ENCODE results near the gene ARF1.

The ARF1 gene

DNA sequence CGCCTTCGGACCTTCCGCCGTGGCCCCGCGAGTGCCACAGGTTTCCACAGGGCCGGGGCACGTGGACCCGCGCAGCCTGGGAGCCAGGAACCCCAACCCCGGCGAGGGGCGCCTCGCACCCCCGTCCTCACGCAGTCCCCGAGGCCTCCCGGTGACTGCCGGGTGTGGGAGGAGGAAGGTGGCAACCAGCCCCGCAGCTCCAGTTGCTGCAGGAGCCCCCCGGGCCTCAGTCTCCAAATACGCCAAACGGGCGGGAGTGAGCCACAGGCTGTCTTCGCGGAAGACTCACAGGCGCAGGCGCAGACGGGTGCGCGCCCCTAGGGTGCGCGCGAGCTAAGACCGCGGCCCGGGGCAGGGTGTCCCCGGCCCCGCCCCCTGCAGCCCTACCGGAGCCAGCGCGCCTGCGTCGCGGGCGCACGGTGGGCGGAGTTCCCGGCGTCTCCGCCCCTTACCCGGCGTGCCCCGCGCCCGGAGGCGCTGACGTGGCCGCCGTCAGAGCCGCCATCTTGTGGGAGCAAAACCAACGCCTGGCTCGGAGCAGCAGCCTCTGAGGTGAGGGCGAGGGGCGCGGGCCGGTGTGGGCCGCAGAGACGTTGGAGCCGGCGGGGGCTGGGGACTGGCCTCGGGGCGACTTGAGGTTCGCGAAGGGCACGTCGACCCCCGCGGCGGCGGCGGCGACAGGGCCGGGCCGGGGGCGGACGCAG, at the start of gene ARF1:
Gene ARF1 (plus strand): TSS at position 495 of the 704 bp plus-strand sequence. CDS start 14,407 bp downstream, outside the sequence.
- ATAC-seq (peak; percentile 89), DNase-seq (peak; percentile 92 to 94)
- peak within 1 kb of the TSS; percentile 92 to 95 for H3K4me3 Mint-ChIP-seq
- peak within 1 kb of the TSS; percentile 97 to 99 for H3K27ac Mint-ChIP-seq
- no peaks in the 10 kb centered on the region for H3K9me3 Mint-ChIP-seq
- H3K4me1 Mint-ChIP-seq, result peaks cover 78% of the 10 kb centered on the region
- H3K27me3 Mint-ChIP-seq, result no peaks in the 10 kb centered on the region

DNA sequence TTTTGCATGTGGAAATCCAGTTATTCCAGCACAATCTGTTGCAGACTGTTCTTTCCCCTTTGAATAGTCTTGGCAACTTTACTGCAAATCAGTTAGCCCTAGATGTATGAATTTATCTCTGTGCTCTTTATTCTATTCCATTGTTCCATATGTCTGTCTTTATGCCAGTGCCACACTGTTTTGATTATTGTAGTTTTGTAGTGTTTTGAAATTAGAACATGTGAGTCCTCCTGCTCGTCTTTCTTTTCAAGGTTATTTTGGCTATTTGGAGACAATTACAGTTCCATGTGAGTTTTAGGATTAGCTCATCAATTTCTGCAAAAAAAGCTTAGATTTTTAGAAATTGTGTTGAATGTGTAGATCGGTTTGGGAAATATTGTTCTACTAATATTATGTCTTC, 49.1 kb upstream of the ARF1 start:
- no peak for DNase-seq
- Mint-ChIP-seq H3K4me1 (no peaks in the 10 kb centered on the region), H3K4me3 (no peak overlapping the region), H3K27ac (no peak overlapping the region), H3K27me3 (peaks cover 62% of the 10 kb centered on the region), H3K9me3 (peaks cover 0 to 5% of the 10 kb centered on the region in 2 donors)
- ATAC-seq, result no peak

DNA sequence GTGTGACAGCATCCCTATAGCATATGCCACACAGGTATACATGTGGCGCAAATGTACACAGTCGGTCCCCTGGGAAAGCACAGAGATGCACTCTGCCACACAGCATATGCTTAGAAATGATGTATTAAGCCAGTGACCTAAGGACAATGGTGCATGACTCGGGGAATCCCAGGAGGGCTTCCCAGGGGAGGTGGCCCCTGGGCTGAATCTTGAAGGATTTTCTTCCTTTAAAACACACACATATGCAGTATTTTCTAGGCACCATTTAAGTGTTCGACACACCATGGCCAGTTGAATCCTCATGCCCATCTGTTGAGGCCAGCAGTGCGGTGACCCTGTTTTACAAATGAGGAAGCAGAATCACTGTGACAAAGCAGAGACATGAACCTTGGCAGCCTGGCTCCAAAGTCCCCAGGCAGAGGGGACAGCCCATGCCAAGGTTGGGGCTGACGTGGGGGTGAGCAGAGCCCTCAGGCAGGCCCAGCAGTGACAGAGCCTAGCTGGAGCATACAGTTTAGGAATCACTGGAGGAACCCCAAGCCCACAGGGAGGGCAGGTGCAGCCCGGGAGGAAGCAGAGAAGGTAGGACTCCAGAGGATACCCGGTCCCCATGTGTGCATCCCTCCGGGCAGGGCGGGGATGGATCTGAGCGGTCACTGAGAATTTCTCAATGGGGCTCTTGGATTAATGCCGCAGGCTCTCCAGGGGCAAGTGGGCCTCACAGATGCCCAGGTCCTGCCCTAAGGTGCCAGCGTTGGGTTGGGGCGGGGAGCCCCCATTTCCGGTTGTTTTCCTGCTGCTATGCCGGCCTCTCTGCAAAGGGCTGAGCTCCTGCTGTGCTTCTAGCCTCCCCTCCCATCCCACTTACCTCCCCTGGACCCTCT, 47.3 kb upstream of the ARF1 start:
- ATAC-seq (no peak), DNase-seq (no peak)
- Mint-ChIP-seq H3K27me3 (peaks cover 74% of the 10 kb centered on the region), H3K4me1 (no peaks in the 10 kb centered on the region), H3K27ac (no peak overlapping the region), H3K9me3 (peaks cover 0 to 5% of the 10 kb centered on the region in 2 donors), H3K4me3 (no peak overlapping the region)

DNA sequence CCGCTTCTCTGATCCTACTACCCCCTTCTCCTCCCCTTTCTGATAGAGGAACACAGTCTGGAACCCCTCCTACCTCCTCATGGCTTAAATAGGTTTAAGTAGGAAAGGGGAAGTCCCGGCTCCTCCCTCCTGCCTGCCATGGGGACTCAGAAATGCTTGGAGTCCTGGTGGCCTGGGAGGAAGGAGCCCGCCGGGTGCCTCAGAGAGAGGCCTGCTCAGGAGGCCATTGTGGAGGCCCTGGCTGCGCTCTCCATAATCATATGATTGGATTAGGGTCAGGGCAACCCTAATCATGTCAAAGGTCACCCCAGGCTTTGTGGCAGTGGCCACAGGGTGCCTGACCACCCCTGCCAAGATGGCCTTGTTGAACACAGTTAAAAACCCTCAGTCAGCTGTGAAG, 46.7 kb upstream of the ARF1 start:
- DNase-seq, result no peak
- Mint-ChIP-seq H3K27me3 (peaks cover 75% of the 10 kb centered on the region), H3K9me3 (peaks cover 0 to 5% of the 10 kb centered on the region in 2 donors), H3K4me1 (no peaks in the 10 kb centered on the region), H3K27ac (no peak overlapping the region), H3K4me3 (no peak overlapping the region)
- no peak for ATAC-seq

DNA sequence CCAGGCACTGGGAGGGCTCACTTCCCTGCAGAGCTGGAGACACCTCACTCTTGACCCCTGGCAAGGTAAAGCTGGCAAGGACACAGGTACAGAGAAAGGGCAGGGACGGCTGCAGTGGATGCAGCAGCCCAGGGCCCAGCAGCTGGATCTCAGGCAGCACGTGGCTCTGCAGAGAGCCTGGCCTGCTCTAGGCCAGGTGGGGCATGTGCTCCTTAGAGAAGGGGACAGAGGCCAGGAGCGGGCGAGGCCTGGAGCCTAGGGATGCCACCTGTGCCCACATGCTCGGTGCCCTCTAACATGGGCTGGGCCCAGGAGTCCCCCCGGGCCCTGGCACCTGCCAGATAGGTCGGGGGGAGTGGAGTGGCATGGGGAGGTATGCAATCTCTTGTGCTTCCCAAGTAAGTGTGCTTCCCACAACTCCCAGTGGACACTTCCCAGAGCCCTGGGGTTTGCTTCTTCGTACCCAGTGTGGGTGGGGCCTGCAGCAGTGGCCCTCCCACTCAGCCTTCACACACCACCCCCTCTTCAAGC, 45.7 kb upstream of the ARF1 start:
- DNase-seq (no peak), ATAC-seq (peak; percentile 15)
- Mint-ChIP-seq H3K27me3 (peaks cover 65% of the 10 kb centered on the region), H3K27ac (no peak overlapping the region), H3K9me3 (peaks cover 0 to 5% of the 10 kb centered on the region in 2 donors), H3K4me3 (no peak overlapping the region), H3K4me1 (no peaks in the 10 kb centered on the region)

DNA sequence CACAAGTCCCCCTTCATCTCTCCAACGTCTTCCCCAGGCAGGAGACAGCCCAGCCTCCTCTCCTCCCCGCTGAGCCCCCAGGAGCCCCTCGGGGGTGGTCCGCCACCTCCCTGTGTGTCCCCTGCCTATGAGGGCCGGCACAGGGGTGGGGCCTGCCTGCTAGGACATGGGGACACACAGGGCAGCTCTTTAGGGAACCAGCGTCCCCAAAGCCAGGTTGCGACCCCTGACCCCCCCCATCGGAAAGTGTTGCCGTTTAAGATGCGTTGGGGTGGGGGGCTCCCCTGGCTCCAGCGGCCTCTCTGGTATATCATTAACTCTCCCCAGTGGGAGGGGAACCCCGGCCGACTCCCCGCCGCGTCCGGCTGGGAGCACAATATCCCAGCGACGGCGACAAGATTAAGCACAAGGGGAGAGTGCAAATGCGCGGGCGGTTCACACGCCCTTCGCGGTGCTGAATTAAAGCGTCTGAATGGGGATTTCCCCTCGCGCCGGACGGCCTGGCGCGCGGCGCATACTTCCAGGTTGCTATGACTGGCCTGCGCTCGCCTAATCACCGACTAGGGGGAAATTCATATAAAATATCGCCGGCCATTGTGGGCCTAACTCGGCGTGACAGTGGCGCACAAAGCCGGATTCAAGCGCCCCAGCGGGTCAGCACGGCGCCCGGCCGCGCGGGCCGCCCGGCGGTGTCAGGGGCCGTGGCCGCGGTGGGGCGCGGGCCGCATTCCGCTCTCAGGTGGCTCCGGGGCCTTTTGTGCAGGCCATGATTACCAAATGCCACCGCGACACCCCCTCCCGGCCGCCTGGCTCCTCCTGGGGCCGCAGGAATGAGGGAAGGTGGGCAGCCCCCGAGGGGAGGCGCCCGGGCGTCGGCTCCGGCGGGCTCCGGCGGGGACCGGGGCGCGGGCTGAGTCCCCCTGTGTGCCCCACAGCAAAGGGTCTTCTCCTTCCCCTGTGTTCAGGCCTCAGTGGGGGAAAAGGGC, 44.8 kb upstream of the ARF1 start:
- peaks cover 0 to 5% of the 10 kb centered on the region in 2 donors for H3K9me3 Mint-ChIP-seq
- H3K27me3 Mint-ChIP-seq, result peaks cover 59% of the 10 kb centered on the region
- peak overlapping the region; percentile 35 to 52 for H3K4me3 Mint-ChIP-seq
- DNase-seq (peak; percentile 39 to 69), ATAC-seq (peak; percentile 95)
- H3K27ac Mint-ChIP-seq, result no peak overlapping the region
- H3K4me1 Mint-ChIP-seq, result no peaks in the 10 kb centered on the region

DNA sequence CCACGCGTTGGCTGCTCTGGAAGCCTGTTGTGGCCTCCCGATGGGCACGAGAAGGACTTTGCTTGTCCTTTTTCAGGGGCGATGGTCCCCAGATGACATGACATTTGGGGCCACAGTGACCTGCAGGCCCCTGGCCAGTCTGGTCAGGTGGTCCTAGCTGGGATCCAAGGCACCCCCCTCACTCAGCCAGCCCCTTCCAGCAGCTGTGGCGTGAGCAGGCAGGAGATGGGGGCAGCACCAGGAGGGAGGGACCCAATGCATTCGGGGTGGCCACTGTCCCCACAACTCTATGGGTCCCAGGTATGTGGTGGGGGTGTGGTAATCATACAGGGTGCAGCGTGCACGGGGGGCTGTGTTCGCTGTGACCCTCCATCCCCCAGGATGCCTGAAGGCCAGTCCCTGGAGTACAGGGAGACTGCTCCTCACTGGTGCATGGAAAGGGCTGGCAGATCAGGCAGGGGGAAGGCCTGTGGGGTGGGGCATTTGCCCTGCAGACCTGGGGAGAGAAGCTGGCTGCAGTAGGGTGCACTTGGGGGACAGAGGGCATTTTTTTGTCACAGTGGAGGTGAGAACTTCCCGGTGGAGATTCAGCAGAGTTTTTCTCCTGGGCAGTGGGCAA, 44.0 kb upstream of the ARF1 start:
- H3K27me3 Mint-ChIP-seq, result peaks cover 51% of the 10 kb centered on the region
- H3K27ac Mint-ChIP-seq, result no peak overlapping the region
- peaks cover 0 to 2% of the 10 kb centered on the region in 2 donors for H3K9me3 Mint-ChIP-seq
- no peak for DNase-seq
- no peaks in the 10 kb centered on the region for H3K4me1 Mint-ChIP-seq
- no peak for ATAC-seq
- H3K4me3 Mint-ChIP-seq, result no peak overlapping the region

DNA sequence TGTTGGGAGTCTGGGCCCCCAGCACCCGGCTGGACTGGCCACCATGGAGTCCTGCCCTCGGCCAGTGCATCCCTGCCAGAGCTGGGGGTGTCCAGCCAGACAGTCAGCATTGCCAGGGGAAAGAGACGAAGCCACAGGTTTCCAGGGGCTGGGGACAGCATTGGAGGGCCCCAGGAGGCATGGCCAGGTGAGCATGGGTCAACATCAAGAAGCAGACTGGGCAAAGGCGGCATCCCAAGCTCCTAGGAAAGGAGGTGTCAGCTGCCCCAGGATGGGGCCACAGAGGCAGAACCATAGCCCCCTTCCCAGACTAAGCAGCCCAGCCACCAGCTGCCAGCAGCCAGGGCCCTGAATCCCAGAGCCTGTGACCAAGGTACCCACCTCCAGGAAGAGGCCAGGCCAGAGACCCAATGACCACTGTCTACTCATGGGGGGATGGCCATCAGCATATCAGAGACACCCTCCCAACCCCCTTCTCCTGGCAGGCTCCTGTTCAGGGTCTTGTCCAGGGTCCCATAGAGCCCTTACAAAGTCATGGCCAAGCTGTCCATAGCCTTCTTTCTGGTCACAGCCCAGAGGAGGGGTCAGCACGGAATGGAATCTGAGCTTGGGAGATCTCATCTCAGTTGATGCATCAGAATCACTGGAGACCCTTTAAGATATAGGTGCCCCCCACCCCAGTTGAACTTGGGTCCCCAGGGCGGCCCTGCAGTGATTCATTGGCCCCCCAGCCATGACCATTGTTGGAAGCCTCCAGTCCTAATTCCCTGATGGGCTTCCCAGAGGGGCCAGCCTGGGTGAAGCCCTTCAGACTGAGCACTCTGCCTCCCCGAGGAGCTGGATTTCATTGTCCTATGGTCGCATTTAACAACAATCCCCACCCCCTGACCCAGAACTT, 43.3 kb upstream of the ARF1 start:
- no peak overlapping the region for H3K27ac Mint-ChIP-seq
- no peak overlapping the region for H3K4me3 Mint-ChIP-seq
- peaks cover 48% of the 10 kb centered on the region for H3K27me3 Mint-ChIP-seq
- ATAC-seq (no peak), DNase-seq (no peak)
- no peaks in the 10 kb centered on the region for H3K9me3 Mint-ChIP-seq
- H3K4me1 Mint-ChIP-seq, result no peaks in the 10 kb centered on the region

DNA sequence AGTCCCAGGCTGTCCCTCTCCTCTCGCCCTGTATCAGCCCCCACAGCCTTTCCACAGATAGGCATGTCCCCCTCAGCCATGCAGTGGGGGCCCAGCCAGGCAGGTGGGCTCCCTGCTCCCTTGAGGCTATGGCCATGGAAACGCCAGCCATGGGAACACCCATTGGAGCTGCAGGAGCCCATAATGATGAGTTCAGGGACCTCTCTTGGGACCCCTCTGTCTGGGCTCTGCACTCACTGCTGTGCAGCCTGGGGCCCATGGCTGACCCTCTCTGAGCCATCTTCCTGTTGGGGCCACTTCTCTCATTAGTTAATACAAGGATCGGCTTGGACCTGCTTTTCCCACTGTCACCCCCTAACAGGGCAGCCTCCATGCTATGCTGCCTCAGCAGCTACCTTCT, 42.5 kb upstream of the ARF1 start:
- Mint-ChIP-seq H3K9me3 (no peaks in the 10 kb centered on the region), H3K4me1 (no peaks in the 10 kb centered on the region), H3K27me3 (peaks cover 46% of the 10 kb centered on the region), H3K27ac (no peak overlapping the region), H3K4me3 (no peak overlapping the region)
- DNase-seq, result no peak
- no peak for ATAC-seq

DNA sequence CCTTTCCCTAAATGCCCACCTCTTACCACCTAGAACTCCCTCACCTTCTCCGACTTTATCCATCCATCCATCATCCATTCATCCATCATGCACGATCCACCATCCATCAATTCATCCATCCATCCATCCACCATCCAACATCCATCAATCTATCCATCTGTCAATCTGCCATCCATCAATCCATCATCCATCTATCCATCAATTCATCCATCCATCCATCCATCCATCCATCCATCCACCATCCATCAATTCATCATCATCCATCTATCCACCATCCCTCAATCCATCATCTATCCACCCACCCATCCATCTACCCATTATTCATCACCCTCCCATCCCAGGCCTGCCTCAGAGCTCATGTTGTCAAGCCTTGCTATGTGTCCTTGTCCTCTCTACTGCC, 41.2 kb upstream of the ARF1 start:
- H3K9me3 Mint-ChIP-seq, result peaks cover 0 to 5% of the 10 kb centered on the region in 2 donors
- H3K4me1 Mint-ChIP-seq, result no peaks in the 10 kb centered on the region
- no peak for ATAC-seq
- peaks cover 33% of the 10 kb centered on the region for H3K27me3 Mint-ChIP-seq
- H3K4me3 Mint-ChIP-seq, result no peak overlapping the region
- H3K27ac Mint-ChIP-seq, result no peak overlapping the region
- DNase-seq, result no peak

DNA sequence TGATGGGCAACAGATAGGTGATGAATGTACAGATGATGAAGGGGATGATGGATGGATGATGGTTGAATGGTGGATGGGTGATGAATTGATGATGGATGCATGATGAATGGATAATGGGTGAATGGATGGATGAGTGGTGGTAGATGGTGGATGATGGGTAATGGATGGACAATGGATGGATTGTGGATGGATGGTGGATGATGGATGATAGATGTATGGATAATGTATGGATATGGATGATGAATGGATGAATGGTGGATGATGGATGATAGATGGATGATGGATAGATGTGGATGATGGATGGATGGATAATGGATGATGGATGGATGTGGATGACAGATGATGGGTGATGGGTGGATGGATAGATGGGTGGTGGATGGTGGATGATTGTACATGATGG, 40.0 kb upstream of the ARF1 start:
- H3K4me1 Mint-ChIP-seq, result no peaks in the 10 kb centered on the region
- ATAC-seq, result no peak

DNA sequence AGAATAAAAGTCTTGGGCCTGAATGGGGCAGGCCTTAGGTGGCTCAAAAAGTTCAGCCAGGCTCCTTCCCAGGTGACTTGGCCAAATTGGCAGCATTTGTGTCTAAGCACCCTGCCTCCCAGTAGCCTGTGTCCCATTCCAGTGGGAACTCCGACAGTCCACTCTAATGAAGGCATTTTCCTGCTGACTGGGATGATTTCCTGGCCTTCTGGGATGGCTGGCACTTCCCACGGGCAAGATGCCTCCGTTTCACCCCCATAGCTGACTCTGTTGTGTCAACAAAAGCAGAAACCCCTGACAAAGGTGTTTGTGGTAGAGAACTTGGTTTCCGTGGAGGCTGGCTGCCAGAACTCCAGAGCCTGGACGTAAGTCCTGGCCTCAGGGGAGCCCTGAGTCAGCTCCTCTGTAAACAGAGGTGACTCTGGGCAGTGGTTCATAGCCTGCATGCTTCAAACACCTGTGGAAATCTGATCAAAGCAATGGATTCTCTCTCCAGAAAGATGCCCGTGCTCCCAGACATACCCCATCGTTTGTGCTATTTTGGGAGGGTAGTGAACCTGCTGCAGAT, 39.1 kb upstream of the ARF1 start:
- DNase-seq (no peak), ATAC-seq (no peak)
- H3K4me3 Mint-ChIP-seq, result no peak overlapping the region
- H3K4me1 Mint-ChIP-seq, result no peaks in the 10 kb centered on the region
- no peak overlapping the region for H3K27ac Mint-ChIP-seq
- peaks cover 0 to 10% of the 10 kb centered on the region in 2 donors for H3K9me3 Mint-ChIP-seq
- peaks cover 16% of the 10 kb centered on the region for H3K27me3 Mint-ChIP-seq

More for the DNA sequence above, 40.0 kb upstream of the ARF1 start:
- Mint-ChIP-seq H3K4me3 (no peak overlapping the region), H3K9me3 (peaks cover 0 to 10% of the 10 kb centered on the region in 2 donors), H3K27ac (no peak overlapping the region), H3K27me3 (peaks cover 21% of the 10 kb centered on the region)
- no peak for DNase-seq

DNA sequence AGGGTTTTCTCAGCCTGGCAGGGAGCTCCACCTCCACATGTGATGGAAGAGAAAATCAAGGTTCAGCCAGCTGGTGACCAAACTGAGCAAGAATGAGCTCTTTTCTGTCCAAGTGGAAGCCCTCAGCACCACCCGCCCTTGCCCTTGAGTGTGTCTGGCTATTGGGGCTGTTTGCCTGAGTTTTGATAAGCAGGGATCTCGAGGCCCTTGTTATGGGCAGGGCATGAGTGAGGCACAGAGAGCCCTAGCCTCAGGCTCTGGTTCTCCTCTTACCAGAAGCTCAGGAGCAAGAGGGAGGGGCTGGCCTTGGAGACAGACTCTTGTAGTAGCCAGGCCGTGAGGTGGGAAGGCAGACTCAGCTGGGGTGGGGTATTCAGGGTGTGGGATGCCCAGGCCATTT, 37.5 kb upstream of the ARF1 start:
- Mint-ChIP-seq H3K4me1 (no peaks in the 10 kb centered on the region), H3K4me3 (no peak overlapping the region), H3K27me3 (peaks cover 20% of the 10 kb centered on the region), H3K27ac (no peak overlapping the region), H3K9me3 (peaks cover 0 to 10% of the 10 kb centered on the region in 2 donors)
- ATAC-seq (no peak), DNase-seq (no peak)
